CD4-positive, alpha-beta T cell treated with Interleukin-6 at 100 ng/mL for 8 hours (primary cell): Measurements from ENCODE around the gene ARMC9.
"Not testable (repeated sequence)": the region's sequence is repeated elsewhere in the genome, so short reads cannot be mapped to it uniquely, and the experiment has no call there.

Experiments used
- DNase-seq: peaks from one replicate; pipeline ENCODE4 v3.0.0-alpha.2; 2020; ENCODE audit warnings: mixed read lengths, low spot score

Gene ARMC9

GRCh38 chr2:231342061-231342711 lies 143.8 kb downstream of the ARMC9 start:
- DNase-seq: no peak

GRCh38 chr2:231343006-231343710 lies 144.7 kb downstream of the ARMC9 start:
- DNase-seq: no peak

- DNase-seq: no peak
Measured at GRCh38 chr2:231343988-231344387, 145.6 kb downstream of the ARMC9 start.

GRCh38 chr2:231344851-231345250 lies 146.4 kb downstream of the ARMC9 start:
- DNase-seq: no peak

GRCh38 chr2:231347081-231347480 lies 148.7 kb downstream of the ARMC9 start:
- no peak for DNase-seq

GRCh38 chr2:231347638-231348037 lies 149.2 kb downstream of the ARMC9 start:
- DNase-seq: no peak

- no peak for DNase-seq
Measured at GRCh38 chr2:231348173-231348572, 149.7 kb downstream of the ARMC9 start.

- no peak for DNase-seq
Measured at GRCh38 chr2:231348704-231349373, 150.4 kb downstream of the ARMC9 start.

GRCh38 chr2:231349374-231349735 lies 150.9 kb downstream of the ARMC9 start:
- not testable (repeated sequence) for DNase-seq

- no peak for DNase-seq
Measured at GRCh38 chr2:231351648-231352047, 153.2 kb downstream of the ARMC9 start.

GRCh38 chr2:231353469-231353868 lies 155.0 kb downstream of the ARMC9 start:
- DNase-seq: no peak

GRCh38 chr2:231355508-231356465 lies 157.4 kb downstream of the ARMC9 start:
- DNase-seq: no peak

GRCh38 chr2:231356466-231356844 lies 158.0 kb downstream of the ARMC9 start:
- no peak for DNase-seq

- DNase-seq: no peak
Measured at GRCh38 chr2:231357048-231357447, 158.6 kb downstream of the ARMC9 start.

GRCh38 chr2:231357931-231358330 lies 159.5 kb downstream of the ARMC9 start:
- no peak for DNase-seq

GRCh38 chr2:231359441-231359840 lies 161.0 kb downstream of the ARMC9 start:
- no peak for DNase-seq

GRCh38 chr2:231359948-231360347 lies 161.5 kb downstream of the ARMC9 start:
- no peak for DNase-seq

GRCh38 chr2:231360401-231360800 lies 162.0 kb downstream of the ARMC9 start:
- DNase-seq: no peak

- no peak for DNase-seq
Measured at GRCh38 chr2:231360881-231361371, 162.5 kb downstream of the ARMC9 start.

- no peak for DNase-seq
Measured at GRCh38 chr2:231361701-231362554, 163.5 kb downstream of the ARMC9 start.
